Immature natural killer cell (primary cell): ENCODE results near the gene GAGE12H. TPM values are rescaled to one million over a fixed set of nuclear protein-coding genes. Genes with fewer than 3 reads are reported as not detected.
"Not testable (repeated sequence)": the region's sequence is repeated elsewhere in the genome, so short reads cannot be mapped to it uniquely, and the experiment has no call there.

Source experiments
- DNase-seq, 3 donors: peaks; one replicate each; pipeline ENCODE4 v3.0.0; 2022; ENCODE audit warnings: mixed read lengths in 1 of 3
- H3K27ac Mint-ChIP-seq, 6 donors: one replicate each; pipeline ENCODE4 v1.8.0; 2020; ENCODE audit warnings: mixed read lengths in 6 of 6, mild to moderate bottlenecking in 5 of 6, inconsistent platforms in 4 of 6, moderate library complexity in 3 of 6
- H3K27me3 Mint-ChIP-seq, 3 donors: one replicate each; pipeline ENCODE4 v1.8.0; 2020 to 2021; ENCODE audit warnings: low read depth in 3 of 3, mild to moderate bottlenecking in 3 of 3, mixed read lengths in 3 of 3, moderate library complexity in 3 of 3, inconsistent platforms in 1 of 3
- H3K36me3 Mint-ChIP-seq, 3 donors: one replicate each; pipeline ENCODE4 v1.8.0; 2020; ENCODE audit warnings: mixed read lengths in 3 of 3, inconsistent platforms in 2 of 3, mild to moderate bottlenecking in 2 of 3
- H3K4me1 Mint-ChIP-seq, 2 donors: one replicate each; pipeline ENCODE4 v1.8.0; 2020; ENCODE audit warnings: inconsistent platforms in 2 of 2, mild to moderate bottlenecking in 2 of 2, mixed read lengths in 2 of 2, moderate library complexity in 1 of 2
- H3K4me3 Mint-ChIP-seq, 5 donors: one replicate each; pipeline ENCODE4 v1.8.0; 2020; ENCODE audit warnings: mild to moderate bottlenecking in 5 of 5, mixed read lengths in 5 of 5, inconsistent platforms in 3 of 5, moderate library complexity in 3 of 5
- H3K9me3 Mint-ChIP-seq, 6 donors: one replicate each; pipeline ENCODE4 v1.8.0; 2020; ENCODE audit warnings: mild to moderate bottlenecking in 6 of 6, mixed read lengths in 6 of 6, inconsistent platforms in 4 of 6, moderate library complexity in 3 of 6
- polyA plus RNA-seq, 3 donors: library from polyadenylated mRNA; unstranded; fragments of 300-500 nt; fragmentation: Illumina TruSeq; gene quantifications; one replicate each; pipeline ENCODE4 v1.2.3, GENCODE V29; 2021

GAGE12H gene, protein sequence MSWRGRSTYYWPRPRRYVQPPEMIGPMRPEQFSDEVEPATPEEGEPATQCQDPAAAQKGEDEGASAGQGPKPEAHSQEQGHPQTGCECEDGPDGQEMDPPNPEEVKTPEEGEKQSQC
- not detected for polyA plus RNA-seq

GRCh38 chrX:49579649-49580048 lies at the start of gene GAGE12H:
TSS of gene GAGE12H (plus strand) at chrX:49579949. CDS start at chrX:49581104, 1,155 bp downstream.
- not testable (repeated sequence) for H3K27me3 Mint-ChIP-seq, H3K27ac Mint-ChIP-seq, H3K9me3 Mint-ChIP-seq, H3K4me1 Mint-ChIP-seq, DNase-seq, H3K4me3 Mint-ChIP-seq, H3K36me3 Mint-ChIP-seq

- H3K4me3 Mint-ChIP-seq, H3K4me1 Mint-ChIP-seq, H3K9me3 Mint-ChIP-seq, H3K36me3 Mint-ChIP-seq, H3K27me3 Mint-ChIP-seq, DNase-seq, H3K27ac Mint-ChIP-seq: not testable (repeated sequence)
Measured at GRCh38 chrX:49531877-49532276, 47.9 kb upstream of the GAGE12H start, which contains the start of gene GAGE12C. TSS of gene GAGE12C (plus strand) at chrX:49532177. CDS start at chrX:49533332, 1,155 bp downstream.

DNA sequence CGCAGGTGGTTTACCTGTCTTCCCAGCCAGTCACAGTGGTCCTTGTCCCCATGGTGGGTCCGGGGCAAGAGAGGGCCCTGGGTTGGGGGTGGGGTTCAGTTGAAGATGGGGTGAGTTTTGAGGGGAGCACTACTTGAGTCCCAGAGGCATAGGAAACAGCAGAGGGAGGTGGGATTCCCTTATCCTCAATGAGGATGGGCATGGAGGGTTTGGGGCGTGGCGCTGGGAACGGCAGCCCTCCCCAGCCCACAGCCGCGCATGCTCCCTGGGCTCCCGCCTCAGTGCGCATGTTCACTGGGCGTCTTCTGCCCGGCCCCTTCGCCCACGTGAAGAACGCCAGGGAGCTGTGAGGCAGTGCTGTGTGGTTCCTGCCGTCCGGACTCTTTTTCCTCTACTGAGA lies 38.3 kb upstream of the GAGE12H start, which contains the start of gene GAGE12D:
GAGE12D (plus strand) TSS at position 301 of the 400 bp plus-strand sequence. CDS start 1,155 bp downstream, outside the sequence.
- H3K4me3 Mint-ChIP-seq, H3K36me3 Mint-ChIP-seq, H3K4me1 Mint-ChIP-seq, H3K27me3 Mint-ChIP-seq, DNase-seq, H3K27ac Mint-ChIP-seq, H3K9me3 Mint-ChIP-seq: not testable (repeated sequence)

- not testable (repeated sequence) for H3K27me3 Mint-ChIP-seq, H3K4me1 Mint-ChIP-seq, H3K36me3 Mint-ChIP-seq, H3K27ac Mint-ChIP-seq, DNase-seq, H3K4me3 Mint-ChIP-seq, H3K9me3 Mint-ChIP-seq
Measured at GRCh38 chrX:49550989-49551388, 28.8 kb upstream of the GAGE12H start, which contains the start of gene GAGE12E. TSS of gene GAGE12E (plus strand) at chrX:49551289. CDS start at chrX:49552444, 1,155 bp downstream.

DNA sequence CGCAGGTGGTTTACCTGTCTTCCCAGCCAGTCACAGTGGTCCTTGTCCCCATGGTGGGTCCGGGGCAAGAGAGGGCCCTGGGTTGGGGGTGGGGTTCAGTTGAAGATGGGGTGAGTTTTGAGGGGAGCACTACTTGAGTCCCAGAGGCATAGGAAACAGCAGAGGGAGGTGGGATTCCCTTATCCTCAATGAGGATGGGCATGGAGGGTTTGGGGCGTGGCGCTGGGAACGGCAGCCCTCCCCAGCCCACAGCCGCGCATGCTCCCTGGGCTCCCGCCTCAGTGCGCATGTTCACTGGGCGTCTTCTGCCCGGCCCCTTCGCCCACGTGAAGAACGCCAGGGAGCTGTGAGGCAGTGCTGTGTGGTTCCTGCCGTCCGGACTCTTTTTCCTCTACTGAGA lies 19.2 kb upstream of the GAGE12H start, which contains the start of gene GAGE12F:
GAGE12F (plus strand) TSS at position 301 of the 400 bp plus-strand sequence. CDS start 1,155 bp downstream, outside the sequence.
- H3K27me3 Mint-ChIP-seq, H3K9me3 Mint-ChIP-seq, DNase-seq, H3K4me1 Mint-ChIP-seq, H3K36me3 Mint-ChIP-seq, H3K4me3 Mint-ChIP-seq, H3K27ac Mint-ChIP-seq: not testable (repeated sequence)

DNA sequence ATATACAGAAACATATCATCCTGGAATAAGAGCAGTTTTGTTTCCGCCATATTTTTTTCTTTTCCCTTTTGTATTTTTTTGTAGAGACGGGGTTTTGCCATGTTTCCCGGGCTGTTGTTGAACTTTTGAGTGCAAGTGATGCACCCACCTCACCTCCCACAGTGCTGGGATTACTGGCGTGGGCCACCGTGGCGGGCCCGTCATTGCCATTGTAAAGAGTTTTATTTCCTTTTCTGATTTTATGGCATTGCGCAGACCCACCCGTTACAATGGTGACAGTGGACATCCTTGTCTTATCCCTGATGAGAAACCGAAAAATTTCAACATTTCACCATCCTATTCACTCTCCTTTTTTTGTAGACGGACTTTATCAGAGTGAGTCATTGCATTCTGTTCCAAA lies 11.0 kb upstream of the GAGE12H start:
- not testable (repeated sequence) for H3K36me3 Mint-ChIP-seq, H3K9me3 Mint-ChIP-seq, H3K4me3 Mint-ChIP-seq, H3K27ac Mint-ChIP-seq, DNase-seq, H3K4me1 Mint-ChIP-seq, H3K27me3 Mint-ChIP-seq

GRCh38 chrX:49569152-49569551 lies 10.6 kb upstream of the GAGE12H start:
- not testable (repeated sequence) for H3K36me3 Mint-ChIP-seq, H3K9me3 Mint-ChIP-seq, DNase-seq, H3K4me3 Mint-ChIP-seq, H3K27me3 Mint-ChIP-seq, H3K27ac Mint-ChIP-seq, H3K4me1 Mint-ChIP-seq

- not testable (repeated sequence) for H3K27me3 Mint-ChIP-seq, H3K27ac Mint-ChIP-seq, H3K9me3 Mint-ChIP-seq, H3K36me3 Mint-ChIP-seq, H3K4me1 Mint-ChIP-seq, H3K4me3 Mint-ChIP-seq, DNase-seq
Measured at GRCh38 chrX:49570100-49570499, 9.6 kb upstream of the GAGE12H start, which contains the start of gene GAGE12G. TSS of gene GAGE12G (plus strand) at chrX:49570400. CDS start at chrX:49571555, 1,155 bp downstream.

DNA sequence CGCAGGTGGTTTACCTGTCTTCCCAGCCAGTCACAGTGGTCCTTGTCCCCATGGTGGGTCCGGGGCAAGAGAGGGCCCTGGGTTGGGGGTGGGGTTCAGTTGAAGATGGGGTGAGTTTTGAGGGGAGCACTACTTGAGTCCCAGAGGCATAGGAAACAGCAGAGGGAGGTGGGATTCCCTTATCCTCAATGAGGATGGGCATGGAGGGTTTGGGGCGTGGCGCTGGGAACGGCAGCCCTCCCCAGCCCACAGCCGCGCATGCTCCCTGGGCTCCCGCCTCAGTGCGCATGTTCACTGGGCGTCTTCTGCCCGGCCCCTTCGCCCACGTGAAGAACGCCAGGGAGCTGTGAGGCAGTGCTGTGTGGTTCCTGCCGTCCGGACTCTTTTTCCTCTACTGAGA lies 9.4 kb downstream of the GAGE12H start, which contains the start of gene GAGE2A:
GAGE2A (plus strand) TSS at position 301 of the 400 bp plus-strand sequence. CDS start 1,155 bp downstream, outside the sequence.
- H3K27ac Mint-ChIP-seq, H3K27me3 Mint-ChIP-seq, H3K4me3 Mint-ChIP-seq, H3K36me3 Mint-ChIP-seq, H3K4me1 Mint-ChIP-seq, DNase-seq, H3K9me3 Mint-ChIP-seq: not testable (repeated sequence)

- not testable (repeated sequence) for H3K4me1 Mint-ChIP-seq, H3K27me3 Mint-ChIP-seq, H3K27ac Mint-ChIP-seq, H3K9me3 Mint-ChIP-seq, H3K36me3 Mint-ChIP-seq, H3K4me3 Mint-ChIP-seq
- peak in 1 of 3 donors; percentile 2 for DNase-seq
Measured at GRCh38 chrX:49589769-49590478, 10.2 kb downstream of the GAGE12H start.

DNA sequence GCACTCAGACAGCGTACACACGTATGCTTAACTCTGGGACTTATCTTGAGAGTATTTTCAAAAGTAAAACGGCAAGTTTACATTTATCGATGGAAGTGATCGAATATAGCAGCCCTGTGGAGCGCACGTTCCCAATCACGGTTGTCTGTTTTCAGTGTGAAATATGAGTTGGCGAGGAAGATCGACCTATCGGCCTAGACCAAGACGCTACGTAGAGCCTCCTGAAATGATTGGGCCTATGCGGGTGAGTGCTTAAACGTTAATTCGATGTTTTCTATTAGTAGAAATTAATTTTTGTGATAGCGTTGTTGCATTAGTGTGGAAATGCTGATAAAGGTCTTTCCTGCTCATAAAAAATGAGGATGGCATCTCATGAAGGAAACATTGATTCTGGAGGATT lies 10.7 kb downstream of the GAGE12H start:
- not testable (repeated sequence) for H3K4me3 Mint-ChIP-seq, H3K27me3 Mint-ChIP-seq, H3K27ac Mint-ChIP-seq, H3K36me3 Mint-ChIP-seq, DNase-seq, H3K9me3 Mint-ChIP-seq, H3K4me1 Mint-ChIP-seq

DNA sequence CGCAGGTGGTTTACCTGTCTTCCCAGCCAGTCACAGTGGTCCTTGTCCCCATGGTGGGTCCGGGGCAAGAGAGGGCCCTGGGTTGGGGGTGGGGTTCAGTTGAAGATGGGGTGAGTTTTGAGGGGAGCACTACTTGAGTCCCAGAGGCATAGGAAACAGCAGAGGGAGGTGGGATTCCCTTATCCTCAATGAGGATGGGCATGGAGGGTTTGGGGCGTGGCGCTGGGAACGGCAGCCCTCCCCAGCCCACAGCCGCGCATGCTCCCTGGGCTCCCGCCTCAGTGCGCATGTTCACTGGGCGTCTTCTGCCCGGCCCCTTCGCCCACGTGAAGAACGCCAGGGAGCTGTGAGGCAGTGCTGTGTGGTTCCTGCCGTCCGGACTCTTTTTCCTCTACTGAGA lies 19.0 kb downstream of the GAGE12H start, which contains the start of gene GAGE1:
GAGE1 (plus strand) TSS at position 301 of the 400 bp plus-strand sequence. CDS start 1,155 bp downstream, outside the sequence.
- not testable (repeated sequence) for H3K36me3 Mint-ChIP-seq, H3K27ac Mint-ChIP-seq, H3K9me3 Mint-ChIP-seq, DNase-seq, H3K27me3 Mint-ChIP-seq, H3K4me1 Mint-ChIP-seq, H3K4me3 Mint-ChIP-seq

- DNase-seq: no peak
- H3K4me1 Mint-ChIP-seq: no peaks in the 10 kb centered on the region
- no peaks in the 10 kb centered on the region for H3K36me3 Mint-ChIP-seq
- H3K9me3 Mint-ChIP-seq: no peaks in the 10 kb centered on the region
- no peak overlapping the region for H3K27ac Mint-ChIP-seq
- peaks cover 0 to 6% (median 2%) of the 10 kb centered on the region in 3 donors for H3K27me3 Mint-ChIP-seq
- H3K4me3 Mint-ChIP-seq: no peak overlapping the region
Measured at GRCh38 chrX:49610718-49611310, 31.1 kb downstream of the GAGE12H start.

- H3K36me3 Mint-ChIP-seq: no peaks in the 10 kb centered on the region
- H3K9me3 Mint-ChIP-seq: no peaks in the 10 kb centered on the region
- DNase-seq: no peak
- H3K27me3 Mint-ChIP-seq: peaks cover 0 to 5% (median 0%) of the 10 kb centered on the region in 3 donors
- H3K4me3 Mint-ChIP-seq: no peak overlapping the region
- no peaks in the 10 kb centered on the region for H3K4me1 Mint-ChIP-seq
- no peak overlapping the region for H3K27ac Mint-ChIP-seq
Measured at GRCh38 chrX:49618574-49618973, 38.8 kb downstream of the GAGE12H start.
